NCI-H2029 treated with DMSO at 0.1 percent for 48 hours (cell line): ENCODE data around the gene OPCML.

Source experiments
- DNase-seq: peaks from one replicate; lab custom pipeline; 2025; lab: John Stamatoyannopoulos, UW

OPCML gene

GRCh38 chr11:133175103-133175502 is 357.2 kb downstream of the OPCML start:
- no peak for DNase-seq

GRCh38 chr11:133173810-133174412 is 358.4 kb downstream of the OPCML start:
- no peak for DNase-seq

GRCh38 chr11:133172349-133172748 is 360.0 kb downstream of the OPCML start:
- no peak for DNase-seq

- DNase-seq: no peak
Measured at GRCh38 chr11:133171374-133171773, 360.9 kb downstream of the OPCML start.

- DNase-seq: no peak
Measured at GRCh38 chr11:133168016-133168415, 364.3 kb downstream of the OPCML start.

GRCh38 chr11:133166662-133167061 is 365.6 kb downstream of the OPCML start:
- DNase-seq: no peak

DNA sequence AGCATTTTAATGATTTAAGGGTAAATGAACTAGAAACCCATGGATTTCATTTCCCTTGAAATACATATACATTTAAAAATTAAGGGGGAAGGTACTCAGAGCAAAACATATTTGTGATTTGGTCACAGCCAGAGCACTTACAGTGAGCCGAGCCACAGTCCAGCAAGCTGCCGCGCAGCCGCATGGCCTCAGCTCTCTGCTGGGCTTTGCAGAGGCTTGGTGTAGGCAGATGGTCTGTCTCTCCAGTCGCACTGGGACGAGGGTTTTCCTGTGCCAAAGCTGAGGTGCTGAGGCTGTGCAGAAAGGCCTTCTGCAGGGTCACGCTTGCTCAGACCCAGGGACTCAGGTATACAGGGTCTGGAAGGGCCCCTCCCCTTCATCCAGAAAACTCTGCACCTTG is 367.3 kb downstream of the OPCML start:
- DNase-seq: no peak

GRCh38 chr11:133163463-133164419 is 368.6 kb downstream of the OPCML start:
- peak; percentile 2 for DNase-seq

DNA sequence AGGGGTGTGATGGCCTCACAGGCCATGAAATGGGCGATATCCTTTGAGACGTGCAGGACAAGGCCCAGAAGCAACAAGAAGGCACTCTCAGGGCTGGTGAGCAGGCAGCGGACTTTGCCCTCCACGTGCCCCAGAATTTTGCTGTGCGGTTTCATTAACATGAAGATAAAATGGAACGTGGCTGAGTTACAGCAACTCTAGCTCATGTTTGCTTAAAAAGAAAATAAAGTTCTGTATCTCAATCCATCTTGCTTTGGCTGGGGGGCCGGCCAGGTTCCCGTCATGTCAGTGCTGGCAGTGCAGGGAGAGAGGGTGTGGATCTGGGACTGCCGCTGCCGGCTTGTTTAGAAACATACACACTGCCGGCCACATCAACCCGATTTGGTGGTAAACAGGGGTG is 370.1 kb downstream of the OPCML start:
- DNase-seq: no peak

GRCh38 chr11:133160754-133161153 is 371.5 kb downstream of the OPCML start:
- no peak for DNase-seq

DNA sequence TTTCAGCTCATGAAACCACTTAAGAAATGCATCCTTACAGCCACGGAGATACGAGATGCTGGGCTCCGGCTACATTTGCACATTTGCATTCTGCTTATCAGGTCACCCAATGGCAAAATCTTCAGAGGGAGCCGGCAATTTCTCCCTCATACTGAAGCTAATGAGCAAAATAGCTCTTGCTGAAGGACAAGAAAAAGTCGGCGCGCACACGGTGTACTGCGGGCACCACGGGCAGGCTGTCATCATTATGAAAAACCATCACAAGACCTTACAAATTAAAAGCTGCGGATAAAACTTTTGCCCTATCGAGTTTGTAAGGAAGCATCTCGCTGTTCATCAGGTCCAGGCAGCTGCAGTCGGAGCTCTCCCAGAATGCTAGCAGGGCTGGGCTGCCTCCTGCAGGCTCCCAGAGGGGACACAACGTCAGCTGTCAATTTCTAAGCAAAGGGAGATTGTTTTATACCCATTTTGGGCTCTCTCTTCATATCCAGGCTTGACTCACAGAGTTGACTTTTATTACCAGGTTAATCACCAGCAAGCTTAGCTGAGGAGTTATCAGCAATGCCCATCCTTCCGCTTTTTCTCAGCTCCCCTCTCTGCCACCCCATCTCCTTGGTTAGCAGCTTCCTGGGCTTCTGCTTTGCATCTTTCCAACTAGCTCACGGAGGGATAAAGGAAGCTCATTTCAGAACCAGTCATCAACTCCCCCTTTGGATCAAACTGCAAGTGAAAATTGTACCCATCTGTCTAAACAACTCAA is 375.1 kb downstream of the OPCML start:
- no peak for DNase-seq

- no peak for DNase-seq
Measured at GRCh38 chr11:133154781-133155180, 377.5 kb downstream of the OPCML start.

DNA sequence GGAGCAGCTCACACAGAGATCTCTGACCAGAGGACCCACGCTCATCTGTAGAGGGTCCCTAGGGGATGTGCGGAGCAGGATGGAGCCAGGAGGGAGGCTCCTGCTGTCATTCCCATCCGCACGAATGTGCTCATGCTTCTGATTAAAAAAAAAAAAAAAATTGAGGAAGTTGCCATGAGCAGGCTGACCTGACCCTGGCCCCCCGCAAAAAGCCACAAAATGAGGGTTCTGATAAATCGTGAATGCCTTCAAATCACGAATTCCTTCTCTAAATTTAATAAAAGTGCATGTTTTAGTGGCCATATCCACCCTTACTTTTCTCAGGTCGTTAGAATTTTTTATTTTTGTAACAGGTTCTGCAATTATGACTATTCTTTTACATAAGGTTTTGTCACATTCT is 378.2 kb downstream of the OPCML start:
- no peak for DNase-seq

DNA sequence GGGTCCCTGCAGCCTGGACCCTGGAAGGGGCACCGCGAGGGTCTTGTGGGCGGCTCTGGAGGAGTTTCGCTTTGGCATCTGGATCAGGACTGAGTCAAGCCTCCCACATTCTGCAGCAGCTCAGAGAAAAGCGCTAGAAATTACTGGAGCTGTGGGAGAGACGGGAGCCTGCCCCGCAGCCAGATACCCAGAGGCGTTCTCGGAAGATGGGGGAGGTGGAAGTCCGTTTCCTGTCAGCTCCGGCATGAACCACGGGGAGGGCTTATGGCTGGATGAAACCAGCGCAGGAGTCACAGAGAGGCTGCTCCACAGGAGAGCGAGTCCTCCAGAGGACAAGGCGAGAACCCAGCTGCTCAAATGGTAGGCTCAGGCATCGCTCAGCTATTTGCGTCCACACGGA is 379.3 kb downstream of the OPCML start:
- no peak for DNase-seq

GRCh38 chr11:133149698-133150097 is 382.6 kb downstream of the OPCML start:
- DNase-seq: no peak

DNA sequence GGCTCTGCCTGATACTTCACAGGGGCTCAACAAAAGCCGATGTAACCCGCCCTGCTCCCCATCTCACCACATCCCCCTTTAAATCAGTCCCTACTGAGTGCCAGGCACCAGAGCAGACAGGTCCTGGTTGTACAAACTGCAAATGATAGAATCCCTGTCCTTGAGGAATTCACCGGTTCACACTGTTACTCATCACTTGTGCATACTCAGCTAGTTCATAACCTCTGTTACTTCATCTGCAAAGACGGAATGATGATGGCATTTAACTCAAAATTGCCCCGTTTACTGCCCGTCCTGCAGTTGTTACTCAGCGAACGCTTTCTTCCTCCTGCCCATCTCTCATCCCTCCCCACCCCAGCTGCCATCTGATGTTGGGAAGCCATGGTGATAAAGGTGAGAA is 384.7 kb downstream of the OPCML start:
- DNase-seq: no peak

DNA sequence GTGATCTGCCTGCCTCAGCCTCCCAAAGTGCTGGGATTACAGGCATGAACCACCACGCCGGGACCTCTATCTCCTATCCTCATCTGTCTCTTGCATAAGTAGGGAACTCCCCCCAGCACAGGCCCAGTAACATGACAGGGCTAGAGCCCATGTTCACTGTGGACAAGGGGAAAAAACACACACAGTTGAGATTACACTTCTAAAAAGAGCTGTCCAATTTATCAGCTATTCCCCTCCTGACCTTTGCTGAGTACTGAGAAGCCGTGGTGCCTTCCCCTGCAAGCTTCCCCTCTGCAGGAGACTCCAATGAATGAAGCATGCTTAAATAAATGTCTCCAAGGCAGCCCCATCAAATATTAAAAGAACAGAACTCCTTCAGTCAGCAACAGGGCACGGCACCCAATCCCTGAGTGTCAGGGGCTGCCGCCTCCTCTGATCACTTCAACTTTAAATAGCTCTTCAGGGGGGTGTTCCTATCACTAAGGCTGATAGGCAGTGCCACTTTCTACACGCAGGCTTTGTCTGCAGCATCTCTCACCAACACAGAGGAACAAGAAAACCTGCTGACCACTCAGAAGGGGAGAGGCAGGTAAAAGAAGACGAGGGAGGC is 385.5 kb downstream of the OPCML start:
- DNase-seq: no peak

DNA sequence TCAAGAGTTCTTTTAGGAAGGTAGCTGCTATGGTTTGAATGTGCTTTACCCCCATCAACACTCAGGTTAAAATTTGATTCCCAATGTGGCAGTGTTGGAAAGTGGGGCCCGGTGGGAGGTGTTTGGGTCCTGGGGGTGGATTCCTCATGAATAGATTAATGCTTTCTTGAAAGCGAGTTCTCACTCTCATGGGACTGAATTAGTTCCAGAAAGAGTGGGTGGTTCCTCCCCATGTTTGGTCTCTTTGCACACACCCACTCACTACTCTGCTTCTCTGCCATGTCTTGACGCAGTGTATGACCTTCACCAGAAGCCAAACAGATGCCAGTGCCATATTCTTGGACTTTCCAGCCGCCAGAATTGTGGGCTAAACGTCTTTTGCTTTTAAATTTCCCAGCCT is 394.4 kb downstream of the OPCML start:
- DNase-seq: no peak

GRCh38 chr11:133137270-133137669 is 395.0 kb downstream of the OPCML start:
- no peak for DNase-seq

DNA sequence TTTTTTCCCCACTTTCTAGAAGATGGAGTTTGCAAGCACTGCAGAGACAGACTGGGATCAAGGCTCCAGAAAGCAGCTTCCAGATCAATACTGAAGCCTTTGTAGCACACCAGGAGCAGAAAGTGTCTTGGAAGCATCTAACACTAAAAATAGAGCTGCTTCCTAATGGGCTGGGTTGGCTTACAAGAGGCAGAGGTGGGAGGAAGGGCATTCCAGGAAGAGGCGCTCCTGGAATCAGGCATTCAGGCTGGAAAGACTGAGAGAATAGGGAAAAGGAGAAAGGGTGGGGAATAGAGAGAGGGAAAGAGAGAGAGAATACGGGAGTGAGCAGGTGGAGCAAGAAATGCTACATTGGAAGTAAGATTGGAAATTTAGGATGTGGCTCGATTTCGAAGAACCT is 395.9 kb downstream of the OPCML start:
- no peak for DNase-seq

- DNase-seq: peak; percentile 4
Measured at GRCh38 chr11:133134314-133135173, 397.8 kb downstream of the OPCML start.
